Measurements from ENCODE around the gene PSME3IP1. TPM values are rescaled to one million over a fixed set of nuclear protein-coding genes. Genes with fewer than 3 reads are reported as not detected.

PSME3IP1 gene
- total RNA-seq, 3 donors from 2014 or later, result 97.9 to 138 (median 114) TPM

DNA sequence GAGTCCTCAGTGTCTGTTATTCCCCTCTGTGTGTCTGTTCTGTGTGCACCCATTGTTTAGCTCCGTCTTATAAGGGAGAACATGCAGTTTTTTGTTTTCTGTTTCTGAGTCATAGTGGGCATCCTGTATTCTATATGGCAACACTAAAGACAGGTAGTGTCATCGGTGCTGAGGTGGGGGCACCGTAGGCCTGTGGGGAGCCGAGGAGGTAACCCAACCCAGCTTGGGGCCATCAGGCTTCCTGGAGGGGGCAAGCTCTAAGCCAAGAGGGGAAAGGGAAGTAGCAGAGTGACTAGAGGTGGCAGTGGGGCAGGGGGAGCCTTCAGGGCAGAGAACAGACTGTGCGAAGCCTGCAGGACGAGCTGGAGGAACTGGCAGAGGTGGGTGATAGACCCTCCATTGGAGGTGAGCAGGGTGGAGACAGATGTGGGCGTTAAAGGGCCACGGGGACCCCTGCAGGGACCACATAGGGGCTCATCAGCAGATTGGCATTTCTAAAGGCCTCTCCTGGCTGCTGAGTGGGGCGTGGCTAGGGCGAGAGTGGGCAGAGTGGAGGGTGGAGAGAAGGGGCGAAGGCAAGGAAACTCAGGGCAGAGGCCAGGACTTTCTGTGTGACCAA lies 57.0 kb downstream of the PSME3IP1 start:
- DNase-seq (peak in 1 of 3 donors; percentile 52), ATAC-seq (no peak)
- intact Hi-C loops (cut with DNase I, micrococcal nuclease), result no loop called here
- Histone ChIP-seq H3K4me3 (no peak overlapping the region), H3K9me3 (no peaks in the 10 kb centered on the region), H3K4me1 (ENCODE audit: low read depth) (peaks cover 30% of the 10 kb centered on the region), H3K36me3 (ENCODE audit: low read depth) (no peaks in the 10 kb centered on the region)
- TF ChIP-seq, protein P1, sequence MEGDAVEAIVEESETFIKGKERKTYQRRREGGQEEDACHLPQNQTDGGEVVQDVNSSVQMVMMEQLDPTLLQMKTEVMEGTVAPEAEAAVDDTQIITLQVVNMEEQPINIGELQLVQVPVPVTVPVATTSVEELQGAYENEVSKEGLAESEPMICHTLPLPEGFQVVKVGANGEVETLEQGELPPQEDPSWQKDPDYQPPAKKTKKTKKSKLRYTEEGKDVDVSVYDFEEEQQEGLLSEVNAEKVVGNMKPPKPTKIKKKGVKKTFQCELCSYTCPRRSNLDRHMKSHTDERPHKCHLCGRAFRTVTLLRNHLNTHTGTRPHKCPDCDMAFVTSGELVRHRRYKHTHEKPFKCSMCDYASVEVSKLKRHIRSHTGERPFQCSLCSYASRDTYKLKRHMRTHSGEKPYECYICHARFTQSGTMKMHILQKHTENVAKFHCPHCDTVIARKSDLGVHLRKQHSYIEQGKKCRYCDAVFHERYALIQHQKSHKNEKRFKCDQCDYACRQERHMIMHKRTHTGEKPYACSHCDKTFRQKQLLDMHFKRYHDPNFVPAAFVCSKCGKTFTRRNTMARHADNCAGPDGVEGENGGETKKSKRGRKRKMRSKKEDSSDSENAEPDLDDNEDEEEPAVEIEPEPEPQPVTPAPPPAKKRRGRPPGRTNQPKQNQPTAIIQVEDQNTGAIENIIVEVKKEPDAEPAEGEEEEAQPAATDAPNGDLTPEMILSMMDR (IDR thresholded peaks at IDR 0.05), result no peak

DNA sequence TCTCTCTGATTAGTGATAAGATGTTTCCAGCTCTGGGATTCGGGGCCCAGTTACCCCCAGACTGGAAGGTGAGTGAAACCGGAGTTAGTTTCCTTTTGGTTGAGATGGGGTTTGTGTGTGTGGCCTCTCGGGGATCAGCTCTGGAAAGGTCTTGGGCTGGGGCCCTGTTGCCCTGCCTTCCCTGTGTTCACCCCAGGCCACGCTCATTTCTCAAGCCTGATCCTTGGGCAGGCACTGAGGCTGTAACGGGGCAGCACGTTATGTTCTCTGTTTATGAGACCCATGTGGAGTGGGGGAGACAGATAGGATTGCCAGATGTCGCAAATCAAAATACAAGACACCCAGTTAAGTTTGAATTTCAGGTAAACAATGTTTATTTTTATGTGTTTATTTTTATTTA lies 58.0 kb downstream of the PSME3IP1 start:
- TF ChIP-seq, protein P1 (IDR thresholded peaks at IDR 0.05), result no peak
- H3K4me3 ChIP-seq, result no peak overlapping the region
- H3K9me3 ChIP-seq, result no peaks in the 10 kb centered on the region
- no peak for ATAC-seq
- H3K36me3 ChIP-seq (ENCODE audit: low read depth), result no peaks in the 10 kb centered on the region
- DNase-seq, result no peak
- H3K4me1 ChIP-seq (ENCODE audit: low read depth), result peaks cover 22% of the 10 kb centered on the region
- intact Hi-C loops (cut with DNase I, micrococcal nuclease), result no loop called here

DNA sequence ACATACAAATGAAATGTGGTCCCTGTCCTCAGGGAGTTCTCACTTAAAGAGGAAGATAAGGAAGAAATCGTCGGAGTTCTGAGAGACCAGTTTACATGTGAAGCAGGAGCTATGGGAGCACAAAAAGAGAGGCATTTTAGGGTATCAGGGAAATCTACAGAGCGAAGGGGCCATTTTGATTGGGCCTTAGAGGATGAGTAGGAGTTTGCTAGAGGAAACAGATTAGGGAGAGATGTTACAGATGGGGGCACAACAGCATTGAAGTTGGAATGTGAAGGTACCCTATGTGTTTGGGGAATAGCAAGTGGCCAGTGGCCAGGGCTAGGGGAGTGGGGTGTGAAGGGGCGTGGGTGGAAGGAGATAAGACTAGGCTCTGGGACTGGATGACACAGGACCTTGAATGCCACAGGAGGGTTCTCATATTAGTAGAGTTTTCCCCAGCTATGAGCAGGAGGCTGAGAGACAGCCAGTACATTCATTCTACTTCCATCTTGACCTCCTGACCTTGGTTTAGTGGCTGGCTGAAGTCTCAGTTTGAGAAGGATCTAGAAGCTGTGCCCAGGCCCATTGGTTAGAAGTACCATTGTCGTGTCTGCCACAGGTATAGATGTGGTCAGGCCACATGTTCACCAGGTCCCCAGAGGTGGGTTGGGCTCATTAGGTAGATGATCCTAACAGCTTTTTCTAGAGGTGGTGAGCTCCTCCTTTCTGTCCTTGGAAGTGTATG lies 58.6 kb downstream of the PSME3IP1 start:
- Histone ChIP-seq H3K9me3 (no peaks in the 10 kb centered on the region), H3K36me3 (ENCODE audit: low read depth) (no peaks in the 10 kb centered on the region), H3K4me3 (no peak overlapping the region), H3K4me1 (ENCODE audit: low read depth) (peaks cover 17% of the 10 kb centered on the region)
- intact Hi-C loops (cut with DNase I, micrococcal nuclease), result no loop called here
- TF ChIP-seq, protein P1 (IDR thresholded peaks at IDR 0.05), result no peak
- ATAC-seq (no peak), DNase-seq (no peak)

DNA sequence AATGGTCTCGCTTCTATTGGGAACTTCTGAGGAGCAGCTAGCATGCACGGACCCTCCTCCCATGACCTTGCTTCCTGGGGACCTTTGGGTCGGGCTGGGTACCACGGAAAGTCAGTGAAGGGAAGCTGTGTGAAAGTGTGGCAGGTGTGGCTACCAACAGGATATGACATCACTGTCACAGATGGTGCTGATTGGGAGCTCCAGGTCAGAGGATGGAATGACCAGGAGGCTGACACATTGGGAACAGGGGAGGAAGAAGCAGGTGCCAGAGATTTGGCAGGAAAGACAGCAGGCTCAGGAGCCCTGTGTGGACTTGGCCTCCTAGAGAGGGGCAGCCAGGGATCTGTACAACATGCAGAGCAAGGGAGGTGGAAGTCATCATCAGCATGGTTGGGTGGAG lies 59.4 kb downstream of the PSME3IP1 start:
- ATAC-seq (no peak), DNase-seq (no peak)
- intact Hi-C loops (cut with DNase I, micrococcal nuclease), result no loop called here
- no peaks in the 10 kb centered on the region for H3K9me3 ChIP-seq
- H3K4me1 ChIP-seq (ENCODE audit: low read depth), result peaks cover 9% of the 10 kb centered on the region
- no peak overlapping the region for H3K4me3 ChIP-seq
- TF ChIP-seq, protein P1 (IDR thresholded peaks at IDR 0.05), result no peak
- no peaks in the 10 kb centered on the region for H3K36me3 ChIP-seq (ENCODE audit: low read depth)

DNA sequence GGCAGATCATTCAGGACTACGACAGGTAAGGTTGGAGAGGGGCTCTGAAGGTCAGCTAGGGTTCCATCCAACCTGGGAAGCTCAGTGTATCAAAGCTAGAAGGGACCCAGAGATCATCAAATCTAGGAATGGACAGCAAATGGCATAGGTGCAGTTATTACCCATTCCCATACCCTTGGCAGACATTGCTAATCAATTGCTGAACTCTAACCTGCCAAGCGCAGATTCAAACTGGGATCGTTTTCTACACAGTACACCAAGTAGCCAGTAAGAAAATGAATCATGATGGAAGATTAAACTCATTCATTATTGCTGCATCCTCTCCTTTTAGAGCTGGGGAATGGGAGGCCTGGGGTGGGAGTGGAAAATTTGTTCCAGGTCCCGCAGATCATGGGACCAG lies 59.9 kb downstream of the PSME3IP1 start:
- Histone ChIP-seq H3K4me1 (ENCODE audit: low read depth) (peaks cover 7% of the 10 kb centered on the region), H3K36me3 (ENCODE audit: low read depth) (no peaks in the 10 kb centered on the region), H3K9me3 (no peaks in the 10 kb centered on the region), H3K4me3 (no peak overlapping the region)
- ATAC-seq, result no peak
- TF ChIP-seq, protein P1 (IDR thresholded peaks at IDR 0.05), result no peak
- DNase-seq, result no peak
- intact Hi-C loops (cut with DNase I, micrococcal nuclease), result no loop called here

All from mucosa of descending colon (tissue), 3 donors.